NCI-H82 (cell line): ENCODE data around the gene DDX47.
"Not testable (repeated sequence)": the region's sequence is repeated elsewhere in the genome, so short reads cannot be mapped to it uniquely, and the experiment has no call there.

Source experiments
- DNase-seq: peaks from one replicate; lab custom pipeline; 2025; lab: John Stamatoyannopoulos, UW

DDX47 gene

GRCh38 chr12:12872139-12872933 is 59.2 kb downstream of the DDX47 start:
- DNase-seq = no peak

DNA sequence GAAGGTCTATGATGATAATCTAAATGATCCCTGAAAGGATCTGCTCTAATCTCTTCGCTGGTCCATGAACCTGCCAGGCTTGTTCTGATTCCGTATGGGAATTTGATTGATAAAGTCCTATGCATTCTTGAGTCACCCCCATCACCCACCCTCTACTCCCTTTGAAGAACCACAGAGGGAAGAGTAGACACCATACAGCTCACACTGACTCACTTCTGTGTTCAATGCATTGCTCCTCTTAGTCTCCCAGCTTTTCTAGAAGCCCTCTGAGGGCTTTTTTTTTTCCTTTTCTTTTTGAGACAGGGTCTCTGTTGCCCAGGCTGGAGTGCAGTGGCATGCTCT is 59.8 kb downstream of the DDX47 start:
- no peak for DNase-seq

DNA sequence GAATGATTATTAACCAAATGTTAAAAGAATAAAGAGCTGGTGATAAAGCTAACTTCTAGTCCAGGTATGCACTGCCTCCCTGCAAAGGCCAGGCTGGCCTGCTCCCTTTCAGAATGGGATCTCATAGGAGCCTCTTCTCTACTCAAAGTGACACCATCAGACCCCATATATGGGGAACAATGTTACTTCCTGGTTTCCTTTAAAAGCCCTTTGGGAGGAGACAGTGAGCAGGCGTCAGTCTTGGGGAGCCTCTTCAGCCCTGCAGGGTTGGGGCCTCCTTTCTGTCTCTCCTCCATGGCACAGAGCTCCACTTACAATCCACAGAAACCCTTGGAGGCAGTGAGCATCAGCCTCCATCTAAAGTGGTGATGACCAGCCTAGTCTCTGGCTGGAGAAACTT is 60.9 kb downstream of the DDX47 start:
- DNase-seq = no peak

- not testable (repeated sequence) for DNase-seq
Observed at GRCh38 chr12:12875301-12875700, 62.2 kb downstream of the DDX47 start.

DNA sequence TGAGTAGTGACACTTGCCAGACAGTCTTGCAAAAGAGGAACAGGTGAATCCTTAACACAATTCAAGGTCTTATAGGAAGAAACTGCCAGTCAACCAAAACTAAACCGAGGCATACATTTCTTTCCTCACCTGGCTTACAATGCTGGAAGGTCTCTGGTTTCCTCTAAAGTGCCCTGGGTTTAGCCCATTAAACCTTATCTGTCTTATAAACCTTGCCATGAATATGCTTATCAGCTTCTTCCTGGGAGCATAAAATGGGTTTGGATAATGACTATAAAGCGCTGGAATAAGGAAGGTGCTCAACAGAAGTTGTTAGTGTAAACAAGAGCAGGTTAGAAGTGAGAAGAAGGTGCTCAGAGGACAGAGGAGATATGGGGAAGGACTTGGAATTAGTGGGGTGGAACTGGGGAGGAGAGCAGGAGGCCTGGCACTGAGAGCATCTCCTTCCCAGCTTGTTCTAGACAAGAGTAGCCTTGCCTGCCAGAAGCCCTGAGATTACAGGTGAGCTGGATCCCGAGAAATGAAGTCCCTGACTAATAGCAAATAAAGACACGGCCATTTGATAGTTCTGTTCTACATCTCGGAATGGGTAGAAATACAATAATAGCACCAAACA is 64.1 kb downstream of the DDX47 start:
- no peak for DNase-seq

DNA sequence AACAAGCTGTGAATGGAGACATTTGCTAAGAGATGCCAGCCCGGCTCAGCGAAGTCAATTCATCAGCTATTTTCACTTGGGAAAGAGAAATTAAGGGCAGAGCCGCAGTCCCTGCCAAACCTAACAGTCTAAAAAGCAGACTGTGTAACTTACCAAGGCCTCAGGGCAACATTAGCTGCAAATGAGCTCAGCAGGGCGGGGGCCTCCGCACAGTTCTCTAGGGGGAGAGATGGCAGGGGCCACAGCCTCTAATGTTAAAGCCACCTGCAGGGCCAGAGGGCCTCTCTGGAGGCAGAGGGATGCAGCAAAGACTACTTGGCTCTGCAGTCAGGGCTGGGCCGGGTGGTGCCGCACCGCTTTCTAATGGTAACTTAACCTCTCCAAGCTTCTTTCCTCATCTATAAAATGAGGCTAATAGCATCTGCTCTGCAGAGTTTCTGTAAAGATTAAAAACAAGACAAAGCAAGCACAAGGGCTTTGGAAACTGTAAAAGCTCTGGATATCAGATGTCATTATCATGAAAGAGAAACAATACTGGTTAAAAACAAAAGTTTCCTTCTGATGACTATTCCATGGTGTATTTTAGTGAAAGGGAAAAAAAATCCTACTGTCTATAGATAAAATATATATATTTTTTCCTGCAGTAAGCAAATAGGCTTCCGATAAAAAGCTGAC is 64.8 kb downstream of the DDX47 start:
- no peak for DNase-seq
